Thymus (tissue), 14 donors: ENCODE measurements around the gene ZXDA. TPM values are rescaled to one million over a fixed set of nuclear protein-coding genes. Genes with fewer than 3 reads are reported as not detected.
"Not testable (repeated sequence)": the region's sequence is repeated elsewhere in the genome, so short reads cannot be mapped to it uniquely, and the experiment has no call there.

Experiments
- DNase-seq, 9 donors: peaks; one replicate each; pipeline ENCODE4 v3.0.0-alpha.2; 2013; ENCODE audit warnings: low spot score in 9 of 9, low read depth in 6 of 9, missing footprints in 1 of 9
- H3K27ac ChIP-seq, 2 donors: one replicate each; pipeline ENCODE4 v1.5.1; 2013; ENCODE audit warnings: control low read depth in 1 of 2, low read depth in 1 of 2, low read length in 1 of 2, mild to moderate bottlenecking in 1 of 2, moderate library complexity in 1 of 2
- H3K27me3 ChIP-seq, 2 donors: one replicate each; pipeline ENCODE4 v1.5.1; 2013; ENCODE audit warnings: low read length in 1 of 2; ENCODE audit not compliant: control insufficient read depth in 2 of 2, insufficient read depth in 1 of 2
- H3K36me3 ChIP-seq, 2 donors: one replicate each; pipeline ENCODE4 v1.5.1; 2013; ENCODE audit warnings: low read length in 1 of 2, mild to moderate bottlenecking in 1 of 2, moderate library complexity in 1 of 2; ENCODE audit not compliant: control insufficient read depth in 2 of 2, insufficient read depth in 2 of 2
- H3K4me1 ChIP-seq, 2 donors: one replicate each; pipeline ENCODE4 v1.5.1; 2013; ENCODE audit warnings: low read length in 2 of 2; ENCODE audit not compliant: control insufficient read depth in 2 of 2, insufficient read depth in 2 of 2
- H3K4me3 ChIP-seq, 2 donors: one replicate each; pipeline ENCODE4 v1.5.1; 2013; ENCODE audit warnings: low read length in 2 of 2, control low read depth in 1 of 2, mild to moderate bottlenecking in 1 of 2
- H3K9me3 ChIP-seq, 2 donors: one replicate each; pipeline ENCODE4 v1.5.1; 2013; ENCODE audit warnings: low read length in 1 of 2, mild to moderate bottlenecking in 1 of 2; ENCODE audit not compliant: control insufficient read depth in 2 of 2, insufficient read depth in 1 of 2
- WGBS: extraction: QIAGEN DNeasy Blood & Tissue Kit; methylation state at CpG from one replicate; pipeline ENCODE4 v1.1.7; 2013; 5-methylcytosine and 5-hydroxymethylcytosine counted together
- long read RNA-seq, 10 donors: transcript quantifications; one replicate each; lab custom pipeline, GENCODE V29; 2026
- polyA plus RNA-seq: library from polyadenylated mRNA; stranded (reverse); fragments of 200-250 nt; gene quantifications from one replicate; pipeline ENCODE4 v1.2.3, GENCODE V29; 2013
- total RNA-seq: library from RNA; stranded (reverse); fragments of 120-200 nt; gene quantifications from one replicate; pipeline ENCODE4 v1.2.4, GENCODE V29; 2013
- donor health status: healthy.

The ZXDA gene, protein sequence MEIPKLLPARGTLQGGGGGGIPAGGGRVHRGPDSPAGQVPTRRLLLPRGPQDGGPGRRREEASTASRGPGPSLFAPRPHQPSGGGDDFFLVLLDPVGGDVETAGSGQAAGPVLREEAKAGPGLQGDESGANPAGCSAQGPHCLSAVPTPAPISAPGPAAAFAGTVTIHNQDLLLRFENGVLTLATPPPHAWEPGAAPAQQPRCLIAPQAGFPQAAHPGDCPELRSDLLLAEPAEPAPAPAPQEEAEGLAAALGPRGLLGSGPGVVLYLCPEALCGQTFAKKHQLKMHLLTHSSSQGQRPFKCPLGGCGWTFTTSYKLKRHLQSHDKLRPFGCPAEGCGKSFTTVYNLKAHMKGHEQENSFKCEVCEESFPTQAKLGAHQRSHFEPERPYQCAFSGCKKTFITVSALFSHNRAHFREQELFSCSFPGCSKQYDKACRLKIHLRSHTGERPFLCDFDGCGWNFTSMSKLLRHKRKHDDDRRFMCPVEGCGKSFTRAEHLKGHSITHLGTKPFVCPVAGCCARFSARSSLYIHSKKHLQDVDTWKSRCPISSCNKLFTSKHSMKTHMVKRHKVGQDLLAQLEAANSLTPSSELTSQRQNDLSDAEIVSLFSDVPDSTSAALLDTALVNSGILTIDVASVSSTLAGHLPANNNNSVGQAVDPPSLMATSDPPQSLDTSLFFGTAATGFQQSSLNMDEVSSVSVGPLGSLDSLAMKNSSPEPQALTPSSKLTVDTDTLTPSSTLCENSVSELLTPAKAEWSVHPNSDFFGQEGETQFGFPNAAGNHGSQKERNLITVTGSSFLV
- 3.5 TPM for total RNA-seq
- 1.1 TPM for polyA plus RNA-seq
- long read RNA-seq, donor 1: 0 reads
- long read RNA-seq, donor 2, full-length matches to known transcripts: 4 of 4 reads
- long read RNA-seq, donor 2, partial matches to known transcripts: 0 of 4 reads
- long read RNA-seq, donor 2, other reads (novel, unspliced or antisense): 0 of 4 reads
- long read RNA-seq, donor 3, full-length matches to known transcripts: 9 of 9 reads
- long read RNA-seq, donor 3, partial matches to known transcripts: 0 of 9 reads
- long read RNA-seq, donor 3, other reads (novel, unspliced or antisense): 0 of 9 reads
- long read RNA-seq, donor 4, full-length matches to known transcripts: 4 of 4 reads
- long read RNA-seq, donor 4, partial matches to known transcripts: 0 of 4 reads
- long read RNA-seq, donor 4, other reads (novel, unspliced or antisense): 0 of 4 reads
- long read RNA-seq, donor 5, full-length matches to known transcripts: 13 of 13 reads
- long read RNA-seq, donor 5, partial matches to known transcripts: 0 of 13 reads
- long read RNA-seq, donor 5, other reads (novel, unspliced or antisense): 0 of 13 reads
- long read RNA-seq, donor 6: 0 reads
- long read RNA-seq, donor 7, full-length matches to known transcripts: 3 of 3 reads
- long read RNA-seq, donor 7, partial matches to known transcripts: 0 of 3 reads
- long read RNA-seq, donor 7, other reads (novel, unspliced or antisense): 0 of 3 reads
- long read RNA-seq, donor 8, full-length matches to known transcripts: 3 of 3 reads
- long read RNA-seq, donor 8, partial matches to known transcripts: 0 of 3 reads
- long read RNA-seq, donor 8, other reads (novel, unspliced or antisense): 0 of 3 reads
- long read RNA-seq, donor 9, full-length matches to known transcripts: 3 of 3 reads
- long read RNA-seq, donor 9, partial matches to known transcripts: 0 of 3 reads
- long read RNA-seq, donor 9, other reads (novel, unspliced or antisense): 0 of 3 reads
- long read RNA-seq, donor 10, full-length matches to known transcripts: 5 of 5 reads
- long read RNA-seq, donor 10, partial matches to known transcripts: 0 of 5 reads
- long read RNA-seq, donor 10, other reads (novel, unspliced or antisense): 0 of 5 reads

GRCh38 chrX:57910287-57910912, at the start of gene ZXDA:
ZXDA (minus strand) TSS chrX:57910458; CDS start chrX:57910420, 38 bp downstream.
- WGBS: 3% methylated on average over 11 of the region's 35 CpGs
- Histone ChIP-seq H3K27ac (peak within 1 kb of the TSS in 1 of 2 donors; percentile 77), H3K4me3 (peak within 1 kb of the TSS; percentile 30 to 48)
- peak in 1 of 9 donors; percentile 27 for DNase-seq
- not testable (repeated sequence) for H3K4me1 ChIP-seq, H3K36me3 ChIP-seq, H3K9me3 ChIP-seq, H3K27me3 ChIP-seq

DNA sequence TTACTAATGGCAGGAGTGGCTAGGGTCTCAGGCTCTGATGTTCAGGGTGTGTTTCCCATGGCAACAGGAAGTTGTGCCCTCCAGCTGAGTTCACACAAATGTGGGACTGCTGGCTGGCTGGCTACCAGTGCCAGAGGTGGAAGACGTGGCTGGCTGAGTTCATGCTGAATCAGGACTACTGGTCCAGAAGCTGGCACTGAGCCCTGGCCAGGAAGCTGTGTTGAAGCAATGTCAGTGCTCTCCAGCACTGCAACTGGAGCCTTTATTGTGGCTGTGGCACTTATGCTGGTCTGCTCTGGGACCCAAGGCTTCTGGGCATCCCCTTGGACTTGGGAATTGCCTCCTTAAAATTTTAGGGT, 42.0 kb upstream of the ZXDA start:
- H3K9me3 ChIP-seq: peaks cover 0 to 15% of the 10 kb centered on the region in 2 donors
- WGBS: 5% methylated on average over 1 of the region's 1 CpG
- H3K4me1 ChIP-seq: no peaks in the 10 kb centered on the region
- no peaks in the 10 kb centered on the region for H3K36me3 ChIP-seq
- DNase-seq: no peak
- H3K27me3 ChIP-seq: no peaks in the 10 kb centered on the region
- H3K27ac ChIP-seq: no peak overlapping the region
- H3K4me3 ChIP-seq: no peak overlapping the region

DNA sequence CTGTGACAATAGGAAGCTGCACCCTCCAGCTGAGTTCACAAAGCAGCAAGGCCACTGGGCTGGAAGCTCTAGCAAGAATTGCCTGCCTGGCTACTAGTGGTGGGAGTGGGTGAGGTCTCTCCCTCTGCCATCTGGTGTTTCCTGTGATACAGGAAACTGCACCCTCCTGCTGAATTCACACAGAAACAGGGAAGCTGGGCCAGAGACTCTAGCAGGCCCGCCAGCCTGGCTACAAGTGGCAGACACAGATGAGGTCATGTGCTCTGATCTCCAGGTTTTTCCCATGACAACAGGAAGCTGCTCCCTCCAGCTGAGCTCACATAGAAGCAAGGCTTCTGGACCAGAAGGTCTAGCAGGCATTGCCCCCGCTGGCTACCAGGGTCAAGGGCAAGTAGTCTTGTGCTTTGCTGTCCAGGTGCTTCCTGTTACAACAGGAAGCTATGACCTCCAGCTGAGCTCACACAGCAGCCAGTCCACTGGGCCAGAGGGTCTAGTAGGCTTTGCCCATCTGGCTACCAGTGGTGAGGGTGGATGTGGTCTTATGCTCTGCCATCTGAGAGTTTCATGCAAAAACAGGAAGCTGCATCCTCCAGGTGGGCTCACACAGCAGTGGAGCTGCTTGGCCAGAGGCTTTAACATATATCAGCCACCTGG, 41.5 kb upstream of the ZXDA start:
- Histone ChIP-seq H3K27ac (no peak overlapping the region), H3K36me3 (no peaks in the 10 kb centered on the region), H3K27me3 (no peaks in the 10 kb centered on the region), H3K4me1 (no peaks in the 10 kb centered on the region), H3K4me3 (no peak overlapping the region), H3K9me3 (peaks cover 0 to 15% of the 10 kb centered on the region in 2 donors)
- no peak for DNase-seq
- 11% methylated on average over 2 of the region's 2 CpGs for WGBS

GRCh38 chrX:57933321-57933720, 23.1 kb upstream of the ZXDA start:
- no peak for DNase-seq
- no peak overlapping the region for H3K4me3 ChIP-seq
- WGBS: 91% methylated on average over 6 of the region's 6 CpGs

DNA sequence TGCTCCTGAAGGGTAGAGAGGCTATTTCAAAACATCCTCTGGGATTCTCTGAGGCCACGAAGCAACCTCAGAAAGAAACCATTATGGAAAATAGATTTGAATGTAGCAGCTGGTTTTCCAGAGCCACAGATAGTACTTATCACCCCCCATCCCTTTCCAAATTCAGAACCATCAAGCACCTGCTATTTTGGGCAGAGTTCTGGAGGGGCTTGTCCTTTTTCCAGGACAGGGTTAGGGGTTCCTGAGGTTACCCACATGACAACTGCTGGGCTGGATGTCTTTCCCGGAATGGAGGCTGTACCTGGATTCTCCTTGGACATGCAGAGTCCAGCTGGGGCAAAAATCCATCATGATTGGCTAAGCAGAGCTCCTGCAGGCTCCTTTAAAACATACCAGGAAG, 22.0 kb upstream of the ZXDA start:
- Histone ChIP-seq H3K36me3 (no peaks in the 10 kb centered on the region), H3K27ac (no peak overlapping the region), H3K9me3 (no peaks in the 10 kb centered on the region), H3K4me3 (no peak overlapping the region), H3K27me3 (no peaks in the 10 kb centered on the region), H3K4me1 (no peaks in the 10 kb centered on the region)
- DNase-seq: no peak
- 81% methylated on average over 2 of the region's 2 CpGs for WGBS

More at GRCh38 chrX:57933321-57933720, 23.1 kb upstream of the ZXDA start:
- no peaks in the 10 kb centered on the region for H3K27me3 ChIP-seq
- H3K36me3 ChIP-seq: no peaks in the 10 kb centered on the region
- H3K27ac ChIP-seq: no peak overlapping the region
- H3K4me1 ChIP-seq: no peaks in the 10 kb centered on the region
- H3K9me3 ChIP-seq: no peaks in the 10 kb centered on the region

GRCh38 chrX:57930051-57930450, 19.8 kb upstream of the ZXDA start:
- no peak overlapping the region for H3K27ac ChIP-seq
- no peak overlapping the region for H3K4me3 ChIP-seq
- H3K27me3 ChIP-seq: no peaks in the 10 kb centered on the region
- no peaks in the 10 kb centered on the region for H3K9me3 ChIP-seq
- no peak for DNase-seq
- no peaks in the 10 kb centered on the region for H3K4me1 ChIP-seq
- 89% methylated on average over 3 of the region's 3 CpGs for WGBS
- no peaks in the 10 kb centered on the region for H3K36me3 ChIP-seq

GRCh38 chrX:57929373-57929772, 19.1 kb upstream of the ZXDA start:
- H3K27me3 ChIP-seq: no peaks in the 10 kb centered on the region
- no peaks in the 10 kb centered on the region for H3K36me3 ChIP-seq
- H3K4me1 ChIP-seq: no peaks in the 10 kb centered on the region
- no peak overlapping the region for H3K27ac ChIP-seq
- DNase-seq: peak in 1 of 9 donors; percentile 36
- H3K4me3 ChIP-seq: no peak overlapping the region
- no peaks in the 10 kb centered on the region for H3K9me3 ChIP-seq
